ENCODE data around the gene PDE4D.

PDE4D gene

GRCh38 chr5:59039296-59040023 is 854.1 kb downstream of the PDE4D start:
- in situ Hi-C loops (cut with HindIII; ENCODE audit: low sequenced_read_pairs) = no loop called here

- in situ Hi-C loops (cut with HindIII; ENCODE audit: low sequenced_read_pairs) = no loop called here
Observed at GRCh38 chr5:59038798-59039295, 854.7 kb downstream of the PDE4D start.

GRCh38 chr5:59037941-59038797 is 855.4 kb downstream of the PDE4D start:
- in situ Hi-C loops (cut with HindIII; ENCODE audit: low sequenced_read_pairs) = no loop called here

GRCh38 chr5:59037453-59037852 is 856.1 kb downstream of the PDE4D start:
- in situ Hi-C loops (cut with HindIII; ENCODE audit: low sequenced_read_pairs) = no loop called here

- in situ Hi-C loops (cut with HindIII; ENCODE audit: low sequenced_read_pairs) = no loop called here
Observed at GRCh38 chr5:59037041-59037440, 856.5 kb downstream of the PDE4D start.

GRCh38 chr5:59036274-59036961 is 857.1 kb downstream of the PDE4D start:
- in situ Hi-C loops (cut with HindIII; ENCODE audit: low sequenced_read_pairs) = no loop called here

- in situ Hi-C loops (cut with HindIII; ENCODE audit: low sequenced_read_pairs) = no loop called here
Observed at GRCh38 chr5:59035681-59036080, 857.8 kb downstream of the PDE4D start.

GRCh38 chr5:59034498-59035186 is 858.9 kb downstream of the PDE4D start:
- in situ Hi-C loops (cut with HindIII; ENCODE audit: low sequenced_read_pairs) = no loop called here

GRCh38 chr5:59027145-59027907 is 866.2 kb downstream of the PDE4D start:
- in situ Hi-C loops (cut with HindIII; ENCODE audit: low sequenced_read_pairs) = no loop called here

GRCh38 chr5:59025734-59026133 is 867.8 kb downstream of the PDE4D start:
- in situ Hi-C loops (cut with HindIII; ENCODE audit: low sequenced_read_pairs) = no loop called here

- in situ Hi-C loops (cut with HindIII; ENCODE audit: low sequenced_read_pairs) = no loop called here
Observed at GRCh38 chr5:59021837-59022514, 871.5 kb downstream of the PDE4D start.

- in situ Hi-C loops (cut with HindIII; ENCODE audit: low sequenced_read_pairs) = no loop called here
Observed at GRCh38 chr5:59021286-59021673, 872.2 kb downstream of the PDE4D start.

GRCh38 chr5:59020611-59021285 is 872.8 kb downstream of the PDE4D start:
- in situ Hi-C loops (cut with HindIII; ENCODE audit: low sequenced_read_pairs) = no loop called here

- in situ Hi-C loops (cut with HindIII; ENCODE audit: low sequenced_read_pairs) = no loop called here
Observed at GRCh38 chr5:59019078-59019477, 874.4 kb downstream of the PDE4D start.

- in situ Hi-C loops (cut with HindIII; ENCODE audit: low sequenced_read_pairs) = no loop called here
Observed at GRCh38 chr5:59016925-59017324, 876.6 kb downstream of the PDE4D start.

GRCh38 chr5:59008816-59009473 is 884.6 kb downstream of the PDE4D start:
- in situ Hi-C loops (cut with HindIII; ENCODE audit: low sequenced_read_pairs) = no loop called here

- in situ Hi-C loops (cut with HindIII; ENCODE audit: low sequenced_read_pairs) = no loop called here
Observed at GRCh38 chr5:59007460-59008063, 886.0 kb downstream of the PDE4D start.
